HG02798 (cell line): ENCODE measurements around the gene OCIAD2.
"Not testable (repeated sequence)": the region's sequence is repeated elsewhere in the genome, so short reads cannot be mapped to it uniquely, and the experiment has no call there.

Experiments used
- ATAC-seq: cut with Tn5 transposase; IDR thresholded peaks from one replicate; pipeline ENCODE4 v1.9.1; 2021; ENCODE audit warnings: mild to moderate bottlenecking; ENCODE audit not compliant: unreplicated experiment, poor library complexity

OCIAD2 gene

GRCh38 chr4:48862038-48862437, 44.5 kb downstream of the OCIAD2 start:
- no peak for ATAC-seq

- no peak for ATAC-seq
Observed at GRCh38 chr4:48858130-48858529, 48.4 kb downstream of the OCIAD2 start.

- ATAC-seq: no peak
Observed at GRCh38 chr4:48854982-48855381, 51.6 kb downstream of the OCIAD2 start.

- no peak for ATAC-seq
Observed at GRCh38 chr4:48854395-48854683, 52.2 kb downstream of the OCIAD2 start.

GRCh38 chr4:48853604-48854394, 52.8 kb downstream of the OCIAD2 start:
- no peak for ATAC-seq

- no peak for ATAC-seq
Observed at GRCh38 chr4:48851651-48852050, 54.9 kb downstream of the OCIAD2 start.

GRCh38 chr4:48848799-48849198, 57.8 kb downstream of the OCIAD2 start:
- not testable (repeated sequence) for ATAC-seq

- ATAC-seq: no peak
Observed at GRCh38 chr4:48844843-48845242, 61.7 kb downstream of the OCIAD2 start.

- no peak for ATAC-seq
Observed at GRCh38 chr4:48841045-48841827, 65.3 kb downstream of the OCIAD2 start.

- ATAC-seq: no peak
Observed at GRCh38 chr4:48836658-48837057, 69.9 kb downstream of the OCIAD2 start.
